Measurements from ENCODE around the gene GPR161. TPM values are rescaled to one million over a fixed set of nuclear protein-coding genes. Genes with fewer than 3 reads are reported as not detected.
"Not testable (repeated sequence)": the region's sequence is repeated elsewhere in the genome, so short reads cannot be mapped to it uniquely, and the experiment has no call there.

GPR161 gene
- total RNA-seq, 1 donor = 13.8 TPM

- H3K36me3 ChIP-seq (ENCODE audit: insufficient read depth, low read length) = peaks cover 18% of the 10 kb centered on the region
- TF ChIP-seq CTCF (IDR thresholded peaks at IDR 0.05; ENCODE audit: extremely low read depth, low read depth, low read length) = no peak
Observed at GRCh38 chr1:168064216-168064615, 72.5 kb downstream of the GPR161 start.

GRCh38 chr1:168057921-168058320 is 78.8 kb downstream of the GPR161 start:
- Histone ChIP-seq H3K27ac (ENCODE audit: low read depth, low read length) (peak overlapping the region; percentile 22), H3K4me1 (ENCODE audit: insufficient read depth, low read length) (peaks cover 4% of the 10 kb centered on the region), H4K20me1 (ENCODE audit: insufficient read depth, low read length) (peaks cover 3% of the 10 kb centered on the region), H3K4me3 (ENCODE audit: insufficient read depth, low read length) (no peak overlapping the region), H3K27me3 (ENCODE audit: insufficient read depth, low read length) (no peaks in the 10 kb centered on the region), H3K36me3 (ENCODE audit: insufficient read depth, low read length) (peaks cover 3% of the 10 kb centered on the region), H2AFZ (ENCODE audit: low read length) (no peak overlapping the region), H3K4me2 (ENCODE audit: insufficient read depth, low read length) (no peak overlapping the region), H3K9me3 (ENCODE audit: low read depth, low read length) (no peaks in the 10 kb centered on the region), H3K79me2 (ENCODE audit: insufficient read depth, low read length) (no peaks in the 10 kb centered on the region)
- DNase-seq (ENCODE audit: insufficient read length, low spot score, missing footprints) = no peak
- TF ChIP-seq CTCF (IDR thresholded peaks at IDR 0.05; ENCODE audit: extremely low read depth, low read depth, low read length) = no peak

More at GRCh38 chr1:168064216-168064615, 72.5 kb downstream of the GPR161 start:
- no peak overlapping the region for H2AFZ ChIP-seq (ENCODE audit: low read length)
- H3K79me2 ChIP-seq (ENCODE audit: insufficient read depth, low read length) = no peaks in the 10 kb centered on the region
- no peak overlapping the region for H3K27ac ChIP-seq (ENCODE audit: low read depth, low read length)
- H3K9me3 ChIP-seq (ENCODE audit: low read depth, low read length) = no peaks in the 10 kb centered on the region
- no peaks in the 10 kb centered on the region for H4K20me1 ChIP-seq (ENCODE audit: insufficient read depth, low read length)
- H3K4me1 ChIP-seq (ENCODE audit: insufficient read depth, low read length) = peaks cover 4% of the 10 kb centered on the region
- no peak overlapping the region for H3K4me3 ChIP-seq (ENCODE audit: insufficient read depth, low read length)
- H3K27me3 ChIP-seq (ENCODE audit: insufficient read depth, low read length) = no peaks in the 10 kb centered on the region
- DNase-seq (ENCODE audit: insufficient read length, low spot score, missing footprints) = peak; percentile 6
- H3K4me2 ChIP-seq (ENCODE audit: insufficient read depth, low read length) = no peak overlapping the region

- H4K20me1 ChIP-seq (ENCODE audit: insufficient read depth, low read length) = peaks cover 3% of the 10 kb centered on the region
- no peaks in the 10 kb centered on the region for H3K9me3 ChIP-seq (ENCODE audit: low read depth, low read length)
- no peaks in the 10 kb centered on the region for H3K27me3 ChIP-seq (ENCODE audit: insufficient read depth, low read length)
- H3K27ac ChIP-seq (ENCODE audit: low read depth, low read length) = peak overlapping the region; percentile 22
- no peak overlapping the region for H2AFZ ChIP-seq (ENCODE audit: low read length)
- peaks cover 3% of the 10 kb centered on the region for H3K36me3 ChIP-seq (ENCODE audit: insufficient read depth, low read length)
- H3K79me2 ChIP-seq (ENCODE audit: insufficient read depth, low read length) = no peaks in the 10 kb centered on the region
- TF ChIP-seq CTCF (IDR thresholded peaks at IDR 0.05; ENCODE audit: extremely low read depth, low read depth, low read length) = no peak
- no peak overlapping the region for H3K4me2 ChIP-seq (ENCODE audit: insufficient read depth, low read length)
- no peak for DNase-seq (ENCODE audit: insufficient read length, low spot score, missing footprints)
- H3K4me1 ChIP-seq (ENCODE audit: insufficient read depth, low read length) = peaks cover 4% of the 10 kb centered on the region
- H3K4me3 ChIP-seq (ENCODE audit: insufficient read depth, low read length) = no peak overlapping the region
Observed at GRCh38 chr1:168057355-168057754, 79.4 kb downstream of the GPR161 start.

GRCh38 chr1:168056152-168056551 is 80.6 kb downstream of the GPR161 start:
- H3K4me3 ChIP-seq (ENCODE audit: insufficient read depth, low read length); H3K9me3 ChIP-seq (ENCODE audit: low read depth, low read length); H4K20me1 ChIP-seq (ENCODE audit: insufficient read depth, low read length); DNase-seq (ENCODE audit: insufficient read length, low spot score, missing footprints); H3K36me3 ChIP-seq (ENCODE audit: insufficient read depth, low read length); H3K27ac ChIP-seq (ENCODE audit: low read depth, low read length); H3K4me1 ChIP-seq (ENCODE audit: insufficient read depth, low read length); H2AFZ ChIP-seq (ENCODE audit: low read length); H3K79me2 ChIP-seq (ENCODE audit: insufficient read depth, low read length); H3K4me2 ChIP-seq (ENCODE audit: insufficient read depth, low read length); H3K27me3 ChIP-seq (ENCODE audit: insufficient read depth, low read length): not testable (repeated sequence)

Data from osteoblast (primary cell).